ENCODE data around the gene PRCD.

DNA sequence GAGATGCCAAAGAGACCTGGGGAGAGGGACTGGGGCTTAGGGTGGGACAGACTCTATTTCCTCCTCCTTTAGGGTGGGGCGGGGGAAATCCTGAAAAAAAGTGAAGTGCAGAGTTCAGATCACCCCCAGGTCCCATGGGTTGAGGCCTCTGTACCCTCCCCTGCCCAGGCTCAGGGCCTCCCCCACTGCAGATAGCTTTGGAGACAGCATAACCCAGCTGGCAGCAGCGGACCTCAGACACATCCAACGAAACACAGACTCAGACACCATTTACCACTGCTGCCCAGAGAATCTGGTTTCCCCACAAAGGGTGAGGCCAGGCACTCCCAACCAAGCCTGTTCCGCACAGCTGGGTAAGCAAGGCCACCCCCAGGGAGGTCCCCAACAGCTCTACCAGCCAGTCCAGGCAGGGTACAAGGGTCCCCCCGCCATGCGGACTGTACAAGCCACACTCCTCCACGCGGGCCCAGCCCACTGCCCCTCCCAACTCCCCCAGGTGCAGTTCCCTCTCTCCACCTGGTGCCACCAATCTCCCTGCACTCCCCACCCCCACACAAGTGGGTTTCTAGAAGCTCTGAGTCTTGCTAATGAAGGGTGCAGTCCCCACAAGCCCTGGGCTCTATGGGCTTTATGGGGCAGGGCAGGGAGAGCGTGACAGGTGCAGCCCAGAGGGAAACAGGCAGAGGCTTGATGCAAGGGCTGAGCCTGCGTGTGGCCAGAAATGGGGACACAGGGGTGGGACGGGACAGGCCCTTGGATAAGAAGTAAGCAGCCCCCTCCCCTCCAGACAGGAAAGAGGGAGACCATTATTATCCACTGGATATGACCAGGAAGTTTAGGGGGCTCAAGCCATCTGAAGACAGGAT lies 47.5 kb upstream of the PRCD start:
- TF ChIP-seq, protein P1, sequence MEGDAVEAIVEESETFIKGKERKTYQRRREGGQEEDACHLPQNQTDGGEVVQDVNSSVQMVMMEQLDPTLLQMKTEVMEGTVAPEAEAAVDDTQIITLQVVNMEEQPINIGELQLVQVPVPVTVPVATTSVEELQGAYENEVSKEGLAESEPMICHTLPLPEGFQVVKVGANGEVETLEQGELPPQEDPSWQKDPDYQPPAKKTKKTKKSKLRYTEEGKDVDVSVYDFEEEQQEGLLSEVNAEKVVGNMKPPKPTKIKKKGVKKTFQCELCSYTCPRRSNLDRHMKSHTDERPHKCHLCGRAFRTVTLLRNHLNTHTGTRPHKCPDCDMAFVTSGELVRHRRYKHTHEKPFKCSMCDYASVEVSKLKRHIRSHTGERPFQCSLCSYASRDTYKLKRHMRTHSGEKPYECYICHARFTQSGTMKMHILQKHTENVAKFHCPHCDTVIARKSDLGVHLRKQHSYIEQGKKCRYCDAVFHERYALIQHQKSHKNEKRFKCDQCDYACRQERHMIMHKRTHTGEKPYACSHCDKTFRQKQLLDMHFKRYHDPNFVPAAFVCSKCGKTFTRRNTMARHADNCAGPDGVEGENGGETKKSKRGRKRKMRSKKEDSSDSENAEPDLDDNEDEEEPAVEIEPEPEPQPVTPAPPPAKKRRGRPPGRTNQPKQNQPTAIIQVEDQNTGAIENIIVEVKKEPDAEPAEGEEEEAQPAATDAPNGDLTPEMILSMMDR (IDR thresholded peaks at IDR 0.05), result no peak
- TF ChIP-seq POLR2A (IDR thresholded peaks at IDR 0.05), result no peak

Data from stomach (tissue), 4 donors.